IMR-90 (cell line): Measurements from ENCODE around the gene SERPINA12. TPM values are rescaled to one million over a fixed set of nuclear protein-coding genes. Genes with fewer than 3 reads are reported as not detected.

ENCODE experiments used
- ATAC-seq: fragments of 200-7000 bp; cut with Tn5 transposase; 2 replicates; pipeline ENCODE4 v1.9.1; 2020; ENCODE audit warnings: low read depth, mild to moderate bottlenecking, moderate library complexity
- BruUV-seq: library from RNA; stranded (reverse); fragments of 400-500 nt; replicated peaks from 2 replicates; lab custom pipeline; 2021; lab: Mats Ljungman, UMichigan
- CTCF ChIA-PET: fragments of 300-600 bp; formaldehyde crosslinking; extraction: SDS; loops from one replicate; lab custom pipeline; 2021; ENCODE audit warnings: antibody characterized with exemption; lab: Yijun Ruan, JAX
- POLR2A ChIA-PET: fragments of 300-600 bp; sonication (Branson Sonifier 250); formaldehyde crosslinking; loops from one replicate; lab custom pipeline; 2022; ENCODE audit warnings: antibody characterized with exemption; ENCODE audit not compliant: unreplicated experiment; lab: Charles Lee
- DNase-seq: peaks from one replicate; pipeline ENCODE4 v3.0.0; 2013
- H2AFZ ChIP-seq: replicated peaks from 2 replicates; pipeline ENCODE3; 2013; ENCODE audit warnings: low read length, mild to moderate bottlenecking; ENCODE audit not compliant: poor library complexity
- H2AK5ac ChIP-seq: 2 replicates; pipeline ENCODE4 v1.6.1; 2013; ENCODE audit warnings: low read depth, low read length, inconsistent platforms
- H2AK9ac ChIP-seq: replicated peaks from 2 replicates; pipeline ENCODE3; 2013; ENCODE audit warnings: mild to moderate bottlenecking, low read depth, low read length, moderate library complexity; ENCODE audit not compliant: poor library complexity
- H2BK120ac ChIP-seq: 2 replicates; pipeline ENCODE4 v1.6.1; 2013; ENCODE audit warnings: low read depth, low read length, inconsistent platforms
- H2BK15ac ChIP-seq: 3 replicates; pipeline ENCODE4 v1.6.1; 2013; ENCODE audit warnings: low read depth, low read length, inconsistent platforms
- H2BK20ac ChIP-seq: 2 replicates; pipeline ENCODE4 v1.6.1; 2013; ENCODE audit warnings: low read depth, mild to moderate bottlenecking, inconsistent platforms, low read length, moderate library complexity
- H2BK5ac ChIP-seq: 2 replicates; pipeline ENCODE4 v1.6.1; 2013; ENCODE audit warnings: mild to moderate bottlenecking, low read depth, low read length, inconsistent platforms; ENCODE audit not compliant: poor library complexity, severe bottlenecking
- H3K14ac ChIP-seq: replicated peaks from 2 replicates; pipeline ENCODE4 v1.6.1; 2013; ENCODE audit warnings: low read depth, low read length, inconsistent platforms
- H3K18ac ChIP-seq: 2 replicates; pipeline ENCODE4 v1.6.1; 2013; ENCODE audit warnings: low read depth, low read length, control low read depth
- H3K23ac ChIP-seq: 2 replicates; pipeline ENCODE4 v1.6.1; 2013; ENCODE audit warnings: low read depth, low read length, inconsistent platforms
- H3K27ac ChIP-seq: 2 replicates; pipeline ENCODE4 v1.5.1; 2013; ENCODE audit warnings: mild to moderate bottlenecking, control low read depth, low read length; ENCODE audit not compliant: insufficient read depth
- H3K27me3 ChIP-seq: 2 replicates; pipeline ENCODE4 v1.6.1; 2013; ENCODE audit warnings: low read length; ENCODE audit not compliant: control insufficient read depth, insufficient read depth
- H3K36me3 ChIP-seq: 2 replicates; pipeline ENCODE4 v1.6.1; 2013; ENCODE audit warnings: low read length, mixed read lengths; ENCODE audit not compliant: control insufficient read depth, insufficient read depth
- H3K4ac ChIP-seq: 2 replicates; pipeline ENCODE4 v1.6.1; 2013; ENCODE audit warnings: low read depth, low read length, inconsistent platforms
- H3K4me1 ChIP-seq: 2 replicates; pipeline ENCODE4 v1.6.1; 2013; ENCODE audit warnings: low read length, mixed read lengths; ENCODE audit not compliant: control insufficient read depth, insufficient read depth
- H3K4me2 ChIP-seq: 2 replicates; pipeline ENCODE4 v1.6.1; 2013; ENCODE audit warnings: low read depth, mild to moderate bottlenecking, control low read depth, low read length, moderate library complexity
- H3K4me3 ChIP-seq: 2 replicates; pipeline ENCODE4 v1.5.1; 2013; ENCODE audit warnings: low read depth, mild to moderate bottlenecking, control low read depth, low read length, moderate library complexity; ENCODE audit not compliant: insufficient read depth
- H3K56ac ChIP-seq: 2 replicates; pipeline ENCODE4 v1.6.1; 2013; ENCODE audit warnings: low read length, inconsistent platforms; ENCODE audit not compliant: insufficient read depth; ENCODE audit errors: extremely low read depth
- H3K79me1 ChIP-seq, 2 experiments: 2 replicates each; pipeline ENCODE4 v1.6.1; 2013; ENCODE audit warnings: low read length in 2 of 2, inconsistent platforms in 1 of 2, low read depth in 1 of 2
- H3K9ac ChIP-seq: 2 replicates; pipeline ENCODE4 v1.6.1; 2013; ENCODE audit warnings: low read depth, low read length, control low read depth
- H3K9me1 ChIP-seq: 2 replicates; pipeline ENCODE4 v1.6.1; 2013; ENCODE audit warnings: low read length, inconsistent platforms; ENCODE audit not compliant: insufficient read depth
- H3K9me3 ChIP-seq: 2 replicates; pipeline ENCODE4 v1.6.1; 2013; ENCODE audit warnings: low read length; ENCODE audit not compliant: control insufficient read depth, insufficient read depth
- H4K20me1 ChIP-seq: 2 replicates; pipeline ENCODE4 v1.6.1; 2013; ENCODE audit warnings: low read length, inconsistent platforms; ENCODE audit not compliant: insufficient read depth
- H4K5ac ChIP-seq: 2 replicates; pipeline ENCODE4 v1.6.1; 2013; ENCODE audit warnings: mild to moderate bottlenecking, low read depth, low read length, control low read depth
- H4K8ac ChIP-seq, 2 experiments: 2 replicates each; pipeline ENCODE4 v1.6.1; 2013; ENCODE audit warnings: low read depth in 2 of 2, low read length in 2 of 2, control low read depth in 1 of 2, inconsistent platforms in 1 of 2
- H4K91ac ChIP-seq: 2 replicates; pipeline ENCODE4 v1.6.1; 2013; ENCODE audit warnings: low read depth, low read length, inconsistent platforms; ENCODE audit not compliant: insufficient read depth
- BHLHE40 ChIP-seq: fragments of 150-350 bp; IDR thresholded peaks from 2 replicates; pipeline ENCODE4 v1.6.1; 2016; ENCODE audit warnings: mild to moderate bottlenecking, low read depth, low read length
- CEBPB ChIP-seq: IDR thresholded peaks from 2 replicates; pipeline ENCODE4 v1.6.1; 2012; ENCODE audit warnings: low read depth, low read length, improper control_type of control experiment
- CHD1 ChIP-seq: IDR thresholded peaks from 2 replicates; pipeline ENCODE4 v1.6.1; 2012; ENCODE audit warnings: low read depth, low read length, improper control_type of control experiment
- CTCF ChIP-seq: conservative IDR thresholded peaks from 2 replicates; pipeline ENCODE4 v1.5.1; 2012; ENCODE audit warnings: mild to moderate bottlenecking, low read depth, low read length, improper control_type of control experiment
- ELK1 ChIP-seq: fragments of 150-350 bp; IDR thresholded peaks from 2 replicates; pipeline ENCODE4 v1.6.1; 2016; ENCODE audit warnings: low read depth, mild to moderate bottlenecking, low read length, moderate library complexity, borderline replicate concordance
- MAZ ChIP-seq: IDR thresholded peaks from 2 replicates; pipeline ENCODE4 v1.6.1; 2012; ENCODE audit warnings: low read depth, mild to moderate bottlenecking, low read length, improper control_type of control experiment, moderate library complexity, borderline replicate concordance
- POLR2A ChIP-seq: IDR thresholded peaks from 2 replicates; pipeline ENCODE4 v1.6.1; 2012; ENCODE audit warnings: mild to moderate bottlenecking, low read depth, low read length
- RAD21 ChIP-seq: IDR thresholded peaks from 2 replicates; pipeline ENCODE4 v1.6.1; 2012; ENCODE audit warnings: low read length, improper control_type of control experiment
- RFX5 ChIP-seq: IDR thresholded peaks from 2 replicates; pipeline ENCODE4 v1.8.0; 2012; ENCODE audit warnings: low read depth, mild to moderate bottlenecking, low read length, moderate library complexity
- SMC3 ChIP-seq: fragments of 150-350 bp; IDR thresholded peaks from 2 replicates; pipeline ENCODE4 v1.6.1; 2016; ENCODE audit warnings: low read depth, mild to moderate bottlenecking, antibody characterized with exemption, low read length, moderate library complexity
- USF2 ChIP-seq: fragments of 150-350 bp; IDR thresholded peaks from 2 replicates; pipeline ENCODE4 v1.6.1; 2017; ENCODE audit warnings: mild to moderate bottlenecking, antibody characterized with exemption, low read length, low read depth
- WGBS, 2 experiments: methylation state at CpG; one replicate each; pipeline versions ENCODE4 v1.1.5 to v1.1.7; 2013; ENCODE audit warnings: missing lambda C conversion rate in 2 of 2; ENCODE audit not compliant: insufficient read length in 1 of 2; ENCODE audit errors: extremely low coverage in 2 of 2; 5-methylcytosine and 5-hydroxymethylcytosine counted together
- dilution Hi-C: fragments of 300-500 bp; cut with HindIII; formaldehyde crosslinking; loops from one replicate; pipeline ENCODE4 v1.14.3; 2018; ENCODE audit warnings: low sequenced_read_pairs; ENCODE audit not compliant: unreplicated experiment
- in situ Hi-C: fragments of 300-500 bp; cut with MboI; formaldehyde crosslinking; loops from 3 replicates; pipeline ENCODE4 v1.14.3; 2019; ENCODE audit warnings: low sequenced_read_pairs, inconsistent platforms, mixed read lengths
- intact Hi-C: fragments of 100-400 bp; cut with micrococcal nuclease; formaldehyde crosslinking; loops from 2 replicates; pipeline ENCODE4 v1.10.0; 2022
- polyA plus RNA-seq, 3 experiments: library from polyadenylated mRNA; depleted of rRNA; stranded (reverse); fragments of >200 nt; gene quantifications; 2 replicates each; pipeline ENCODE4 v1.2.3, GENCODE V29; 2012; ENCODE audit warnings: low replicate concordance in 1 of 3
- total RNA-seq: library from RNA; depleted of rRNA; stranded (reverse); fragments of >200 nt; gene quantifications from 2 replicates; pipeline ENCODE4 v1.2.3, GENCODE V29; 2012

SERPINA12 gene
- total and polyA plus RNA-seq, 2 of the 4 experiments (the other 2 are of a cell fraction), result not detected

- TF ChIP-seq RFX5, result no peak
Observed at GRCh38 chr14:94542111-94542810, 33.0 kb upstream of the SERPINA12 start (continued).

- DNase-seq (no peak), ATAC-seq (no peak)
- WGBS, 2 experiments, result 68% methylated on average over 4 of the region's 9 CpGs; no CpG with 5 or more reads in 1 of the 2 experiments
- POLR2A ChIA-PET, result interaction anchor here (0.6 kb wide), 1 partner anchor 136 kb away, joined by 4 read pairs; no protein-coding TSS in a partner anchor
- H3K9me1 ChIP-seq, result no peaks in the 10 kb centered on the region
- 0 out of 2 replicates have a peak, but pooled peaks cover 1% of the 10 kb centered on the region for H3K9me3 ChIP-seq
- no peaks in the 10 kb centered on the region for H3K36me3 ChIP-seq
- H2BK120ac ChIP-seq, result no peak overlapping the region
- CTCF ChIA-PET, result interaction anchor here (2.2 kb wide), 1 partner anchor 8 kb away, joined by 5 read pairs; no protein-coding TSS in a partner anchor
- H2BK20ac ChIP-seq, result no peak overlapping the region
- no peak overlapping the region for H2AFZ ChIP-seq
- H3K14ac ChIP-seq, result no peak overlapping the region
- H2AK9ac ChIP-seq, result no peak overlapping the region
- no peak overlapping the region for H3K4me3 ChIP-seq
- no peak overlapping the region for H3K56ac ChIP-seq
- BruUV-seq, result no TSS peak
- no peaks in the 10 kb centered on the region for H3K4me1 ChIP-seq
- dilution Hi-C loops, result no loop called here
- no peaks in the 10 kb centered on the region for H3K27me3 ChIP-seq
- intact Hi-C loops, result no loop called here
- no peak overlapping the region for H3K27ac ChIP-seq
- H4K8ac ChIP-seq, result no peak overlapping the region
- H3K4ac ChIP-seq, result no peak overlapping the region
- H3K4me2 ChIP-seq, result no peak overlapping the region
- H2BK15ac ChIP-seq, result no peak overlapping the region
- H3K9ac ChIP-seq, result no peak overlapping the region
- H4K91ac ChIP-seq, result no peak overlapping the region
- no peak overlapping the region for H4K5ac ChIP-seq
- no peaks in the 10 kb centered on the region for H4K20me1 ChIP-seq
- no peaks in the 10 kb centered on the region for H3K79me1 ChIP-seq
- no peak overlapping the region for H3K23ac ChIP-seq
- no peak overlapping the region for H2BK5ac ChIP-seq
- in situ Hi-C loops, result no loop called here
- H3K18ac ChIP-seq, result no peak overlapping the region
- H2AK5ac ChIP-seq, result no peak overlapping the region
- TF ChIP-seq SMC3, result no peak
- TF ChIP-seq USF2, result no peak
- no peak for TF ChIP-seq POLR2A
- TF ChIP-seq CEBPB, result no peak
- no peak for TF ChIP-seq BHLHE40
- no peak for TF ChIP-seq CTCF
- TF ChIP-seq CHD1, result no peak
- no peak for TF ChIP-seq RFX5
- no peak for TF ChIP-seq RAD21
- TF ChIP-seq ELK1, result no peak
- no peak for TF ChIP-seq MAZ
Observed at GRCh38 chr14:94541234-94541975, 32.1 kb upstream of the SERPINA12 start.
